Progenitor cell of endocrine pancreas (in vitro differentiated cells): Measurements from ENCODE around the gene SEC31A. TPM values are rescaled to one million over a fixed set of nuclear protein-coding genes. Genes with fewer than 3 reads are reported as not detected.

Experiments
- DNase-seq: peaks from one replicate; pipeline ENCODE4 v3.0.0; 2021; ENCODE audit warnings: low spot score; ENCODE audit not compliant: unreplicated experiment
- H3K27ac Mint-ChIP-seq: 2 replicates; pipeline ENCODE4 v1.8.0; 2021; ENCODE audit warnings: mild to moderate bottlenecking, moderate library complexity, mixed read lengths
- H3K27me3 Mint-ChIP-seq: 2 replicates; pipeline ENCODE4 v1.8.0; 2021; ENCODE audit warnings: mixed read lengths
- H3K36me3 Mint-ChIP-seq: 2 replicates; pipeline ENCODE4 v1.8.0; 2022; ENCODE audit warnings: mixed read lengths; ENCODE audit not compliant: insufficient read depth
- H3K4me1 Mint-ChIP-seq: 2 replicates; pipeline ENCODE4 v1.8.0; 2021; ENCODE audit warnings: low read depth, mixed read lengths
- H3K4me3 Mint-ChIP-seq: 2 replicates; pipeline ENCODE4 v1.8.0; 2021; ENCODE audit warnings: low read depth, mild to moderate bottlenecking, moderate library complexity, mixed read lengths
- H3K9me3 Mint-ChIP-seq: 2 replicates; pipeline ENCODE4 v1.8.0; 2021; ENCODE audit warnings: low read depth, mixed read lengths
- total RNA-seq: library from RNA; stranded (reverse); gene quantifications from 2 replicates; pipeline ENCODE4 v1.2.1, GENCODE V29; 2021
- TF ChIP-seq, protein P1 (sequence below): fragments of 200-600 bp; sonication (generic); IDR thresholded peaks from one replicate; pipeline ENCODE4 v1.5.0; 2021; ENCODE audit warnings: antibody characterized with exemption, mild to moderate bottlenecking; ENCODE audit not compliant: unreplicated experiment

The SEC31A gene
- total RNA-seq, 1 donor from 2014 or later: 250 TPM

GRCh38 chr4:82786828-82787227 is 104.1 kb downstream of the SEC31A start:
- TF ChIP-seq, protein P1, sequence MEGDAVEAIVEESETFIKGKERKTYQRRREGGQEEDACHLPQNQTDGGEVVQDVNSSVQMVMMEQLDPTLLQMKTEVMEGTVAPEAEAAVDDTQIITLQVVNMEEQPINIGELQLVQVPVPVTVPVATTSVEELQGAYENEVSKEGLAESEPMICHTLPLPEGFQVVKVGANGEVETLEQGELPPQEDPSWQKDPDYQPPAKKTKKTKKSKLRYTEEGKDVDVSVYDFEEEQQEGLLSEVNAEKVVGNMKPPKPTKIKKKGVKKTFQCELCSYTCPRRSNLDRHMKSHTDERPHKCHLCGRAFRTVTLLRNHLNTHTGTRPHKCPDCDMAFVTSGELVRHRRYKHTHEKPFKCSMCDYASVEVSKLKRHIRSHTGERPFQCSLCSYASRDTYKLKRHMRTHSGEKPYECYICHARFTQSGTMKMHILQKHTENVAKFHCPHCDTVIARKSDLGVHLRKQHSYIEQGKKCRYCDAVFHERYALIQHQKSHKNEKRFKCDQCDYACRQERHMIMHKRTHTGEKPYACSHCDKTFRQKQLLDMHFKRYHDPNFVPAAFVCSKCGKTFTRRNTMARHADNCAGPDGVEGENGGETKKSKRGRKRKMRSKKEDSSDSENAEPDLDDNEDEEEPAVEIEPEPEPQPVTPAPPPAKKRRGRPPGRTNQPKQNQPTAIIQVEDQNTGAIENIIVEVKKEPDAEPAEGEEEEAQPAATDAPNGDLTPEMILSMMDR: no peak
- Mint-ChIP-seq H3K4me1 (peaks cover 21% of the 10 kb centered on the region), H3K4me3 (no peak overlapping the region), H3K36me3 (no peaks in the 10 kb centered on the region), H3K27me3 (peaks cover 13% of the 10 kb centered on the region), H3K27ac (no peak overlapping the region), H3K9me3 (no peaks in the 10 kb centered on the region)
- DNase-seq: no peak

DNA sequence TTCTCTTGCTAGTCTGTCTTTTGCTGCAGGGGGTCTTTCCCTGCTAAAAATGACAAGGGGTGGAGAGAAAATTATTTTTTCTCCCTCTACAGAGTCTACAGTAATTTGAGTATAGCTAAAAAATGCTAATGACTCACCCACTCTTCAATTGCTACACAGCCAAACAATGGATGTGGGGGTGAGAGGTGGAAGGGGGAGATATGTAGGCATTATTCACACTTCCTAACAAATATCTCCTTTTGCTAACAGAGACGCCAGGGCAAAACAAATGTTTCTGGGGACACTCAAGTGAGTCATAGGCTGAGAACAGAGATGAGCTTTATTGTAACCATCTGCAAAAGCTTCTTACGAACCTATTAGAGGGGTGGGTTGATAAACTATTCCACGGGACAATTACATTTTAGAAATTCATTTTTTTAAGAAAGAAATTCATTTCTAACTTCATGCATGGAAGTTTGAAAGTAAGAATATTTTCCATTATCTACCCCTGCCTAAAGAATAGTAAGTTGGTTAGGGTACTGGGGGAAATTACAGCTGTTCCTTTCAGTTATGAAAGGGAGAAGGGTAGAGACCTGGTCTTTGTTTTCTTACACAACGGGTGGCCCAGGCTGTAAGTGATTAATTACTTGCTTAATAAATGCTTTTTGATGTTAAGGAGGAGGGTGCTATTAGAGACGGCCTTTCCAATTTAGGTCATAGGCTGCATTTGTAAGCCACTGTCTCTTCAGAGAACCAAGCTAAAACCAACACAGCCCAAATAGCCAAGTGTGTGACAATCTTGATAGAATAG is 105.1 kb downstream of the SEC31A start:
- Mint-ChIP-seq H3K36me3 (no peaks in the 10 kb centered on the region), H3K27me3 (peaks cover 10% of the 10 kb centered on the region), H3K4me3 (no peak overlapping the region), H3K27ac (peak overlapping the region; percentile 37), H3K9me3 (no peaks in the 10 kb centered on the region), H3K4me1 (peaks cover 19% of the 10 kb centered on the region)
- DNase-seq: no peak
- TF ChIP-seq, protein P1: no peak

DNA sequence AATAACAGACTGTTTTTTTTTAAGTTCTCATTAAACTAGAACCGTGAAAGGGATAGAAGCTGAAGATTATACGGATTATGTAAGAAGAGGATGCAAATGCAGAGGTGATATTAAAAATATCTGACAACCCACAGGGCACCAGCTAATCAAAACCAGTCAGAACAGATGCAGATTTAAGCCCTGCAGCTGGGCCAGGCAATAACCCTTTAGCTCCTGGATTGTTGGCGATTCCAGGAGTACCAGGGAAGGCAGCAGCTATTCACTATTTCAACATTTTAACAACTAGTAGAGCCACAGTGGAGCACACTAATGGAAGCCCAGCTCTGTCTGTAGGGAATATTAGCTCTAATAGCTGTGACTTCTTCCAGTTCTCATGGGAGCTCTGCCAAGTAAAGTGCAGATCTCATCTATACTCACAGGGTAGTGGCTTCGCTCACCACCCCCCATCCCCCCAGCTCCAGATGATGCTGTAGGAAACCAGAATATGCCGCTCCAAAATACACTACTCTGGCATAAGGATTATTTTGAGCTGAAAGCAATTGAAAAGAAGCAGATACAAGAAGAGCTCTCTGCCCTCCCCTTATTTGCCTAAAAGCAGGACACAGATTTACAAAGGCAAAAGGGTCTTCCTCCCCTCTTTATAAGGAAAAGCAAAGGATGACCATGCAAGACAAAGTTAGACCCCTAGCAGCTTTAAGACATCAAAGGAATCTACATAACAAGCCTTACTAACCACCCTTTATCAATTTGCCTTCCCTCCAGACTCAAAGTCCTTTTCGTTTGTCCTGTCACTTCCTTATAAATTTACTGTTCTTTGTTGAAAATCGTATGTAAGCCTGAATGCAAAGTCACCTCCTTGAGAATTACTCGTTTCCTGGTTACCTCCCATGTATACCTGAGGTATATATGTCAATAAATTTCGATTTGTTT is 106.0 kb downstream of the SEC31A start:
- H3K4me1 Mint-ChIP-seq: peaks cover 24% of the 10 kb centered on the region
- H3K4me3 Mint-ChIP-seq: no peak overlapping the region
- H3K27me3 Mint-ChIP-seq: peaks cover 6% of the 10 kb centered on the region
- no peaks in the 10 kb centered on the region for H3K36me3 Mint-ChIP-seq
- TF ChIP-seq, protein P1: no peak
- DNase-seq: no peak
- peak overlapping the region; percentile 37 for H3K27ac Mint-ChIP-seq
- H3K9me3 Mint-ChIP-seq: no peaks in the 10 kb centered on the region

DNA sequence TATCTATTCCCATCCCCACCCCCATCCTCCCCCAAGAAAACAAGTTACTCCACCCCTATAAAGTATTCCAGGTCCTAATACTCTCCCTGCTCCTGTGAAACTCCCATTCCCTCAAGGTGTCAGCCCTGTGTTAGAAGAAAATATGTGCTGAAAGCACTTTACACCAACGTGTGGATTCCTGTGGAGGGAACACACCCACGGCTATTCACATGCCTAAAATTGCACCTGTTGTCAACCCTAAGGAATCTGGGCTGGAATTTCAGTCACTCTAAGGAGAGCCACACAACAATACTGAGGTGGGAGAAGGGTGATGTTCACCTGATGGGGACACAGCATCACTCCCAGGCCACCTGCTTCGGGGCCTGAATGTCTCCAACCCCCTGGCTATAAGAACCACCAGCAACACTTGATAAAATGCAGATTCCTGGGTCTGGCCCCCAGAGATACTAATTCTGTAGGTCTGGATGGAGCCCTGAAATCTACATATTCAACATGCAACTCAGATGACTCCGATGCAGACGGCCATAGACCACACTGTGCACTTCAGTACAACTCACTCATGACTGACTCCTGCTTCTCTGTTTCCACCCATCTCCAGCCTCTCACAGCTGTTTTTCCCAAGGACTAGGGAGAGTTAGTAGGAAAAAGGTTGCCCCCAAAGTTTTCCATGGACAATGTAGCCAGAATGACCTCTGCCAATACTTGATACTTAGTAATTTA is 108.2 kb downstream of the SEC31A start:
- DNase-seq: no peak
- H3K4me1 Mint-ChIP-seq: peaks cover 24% of the 10 kb centered on the region
- no peaks in the 10 kb centered on the region for H3K36me3 Mint-ChIP-seq
- TF ChIP-seq, protein P1: no peak
- H3K9me3 Mint-ChIP-seq: peaks cover 2% of the 10 kb centered on the region
- H3K27me3 Mint-ChIP-seq: no peaks in the 10 kb centered on the region
- no peak overlapping the region for H3K27ac Mint-ChIP-seq
- no peak overlapping the region for H3K4me3 Mint-ChIP-seq

DNA sequence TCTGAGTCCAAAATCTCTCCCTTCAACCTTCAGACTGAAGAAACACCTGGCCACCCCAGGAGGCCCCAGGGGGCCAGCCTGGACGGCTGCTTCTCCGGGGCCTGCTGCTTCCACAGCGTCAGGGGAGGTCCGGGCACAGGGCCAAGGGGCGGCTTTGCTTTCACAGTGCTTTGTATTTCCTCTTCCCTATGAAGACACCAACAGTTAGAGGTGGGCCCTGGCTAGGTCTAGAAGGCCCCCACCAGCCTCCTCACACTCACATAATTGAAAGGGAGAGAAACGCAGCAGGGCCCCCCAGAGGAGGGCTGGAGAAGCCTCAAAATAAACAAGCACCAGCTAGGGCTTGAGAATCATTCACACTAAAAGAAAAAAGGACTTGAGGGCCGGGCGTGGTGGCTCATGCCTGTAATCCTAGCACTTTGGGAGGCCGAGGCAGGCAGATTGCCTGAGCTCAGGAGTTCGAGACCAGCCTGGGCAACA is 110.2 kb downstream of the SEC31A start:
- H3K4me3 Mint-ChIP-seq: no peak overlapping the region
- H3K27ac Mint-ChIP-seq: peak overlapping the region; percentile 20
- TF ChIP-seq, protein P1: peak; percentile 15
- H3K4me1 Mint-ChIP-seq: peaks cover 23% of the 10 kb centered on the region
- no peak for DNase-seq
- H3K27me3 Mint-ChIP-seq: no peaks in the 10 kb centered on the region
- peaks cover 3% of the 10 kb centered on the region for H3K9me3 Mint-ChIP-seq
- no peaks in the 10 kb centered on the region for H3K36me3 Mint-ChIP-seq
